ENCODE data around the gene CREB5. TPM values are rescaled to one million over a fixed set of nuclear protein-coding genes. Genes with fewer than 3 reads are reported as not detected.

Gene CREB5
- total RNA-seq, 2 experiments from 2014 or later = 0.19 to 0.22 TPM

- Mint-ChIP-seq H3K27ac (no peak overlapping the region), H3K4me3 (no peak overlapping the region), H3K36me3 (ENCODE audit: low read depth) (no peaks in the 10 kb centered on the region), H3K9me3 (no peaks in the 10 kb centered on the region), H3K27me3 (peaks cover 19% of the 10 kb centered on the region), H3K4me1 (ENCODE audit: low read depth) (no peaks in the 10 kb centered on the region)
- peaks cover 0 to 2% of the 10 kb centered on the region in 2 experiments for H3K27me3 ChIP-seq (ENCODE audit: control insufficient read depth in 1 of 2, insufficient read depth in 2 of 2, low read length in 2 of 2)
- H3K4me1 ChIP-seq (ENCODE audit: insufficient read depth, low read length) = no peaks in the 10 kb centered on the region
- DNase-seq (no peak), ATAC-seq (ENCODE audit: poor library complexity) (no peak)
- TF ChIP-seq, protein P1, sequence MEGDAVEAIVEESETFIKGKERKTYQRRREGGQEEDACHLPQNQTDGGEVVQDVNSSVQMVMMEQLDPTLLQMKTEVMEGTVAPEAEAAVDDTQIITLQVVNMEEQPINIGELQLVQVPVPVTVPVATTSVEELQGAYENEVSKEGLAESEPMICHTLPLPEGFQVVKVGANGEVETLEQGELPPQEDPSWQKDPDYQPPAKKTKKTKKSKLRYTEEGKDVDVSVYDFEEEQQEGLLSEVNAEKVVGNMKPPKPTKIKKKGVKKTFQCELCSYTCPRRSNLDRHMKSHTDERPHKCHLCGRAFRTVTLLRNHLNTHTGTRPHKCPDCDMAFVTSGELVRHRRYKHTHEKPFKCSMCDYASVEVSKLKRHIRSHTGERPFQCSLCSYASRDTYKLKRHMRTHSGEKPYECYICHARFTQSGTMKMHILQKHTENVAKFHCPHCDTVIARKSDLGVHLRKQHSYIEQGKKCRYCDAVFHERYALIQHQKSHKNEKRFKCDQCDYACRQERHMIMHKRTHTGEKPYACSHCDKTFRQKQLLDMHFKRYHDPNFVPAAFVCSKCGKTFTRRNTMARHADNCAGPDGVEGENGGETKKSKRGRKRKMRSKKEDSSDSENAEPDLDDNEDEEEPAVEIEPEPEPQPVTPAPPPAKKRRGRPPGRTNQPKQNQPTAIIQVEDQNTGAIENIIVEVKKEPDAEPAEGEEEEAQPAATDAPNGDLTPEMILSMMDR (IDR thresholded peaks at IDR 0.05) = no peak
- ChIA-PET CTCF (no interaction called here), POLR2A (no interaction called here)
- H3K4me3 ChIP-seq (ENCODE audit: low read length) = no peak overlapping the region
- peaks cover 0 to 4% of the 10 kb centered on the region in 2 experiments for H3K9me3 ChIP-seq (ENCODE audit: control insufficient read depth in 1 of 2, insufficient read depth in 1 of 2, low read length in 2 of 2)
- no peak overlapping the region for H3K27ac ChIP-seq (ENCODE audit: low read depth in 1 of 2, low read length in 2 of 2)
- H3K36me3 ChIP-seq (ENCODE audit: insufficient read depth, low read length) = no peaks in the 10 kb centered on the region
- intact Hi-C loops (cut with DNase I, micrococcal nuclease) = no loop called here
These were observed 461.7 kb downstream of the CREB5 start for GRCh38 chr7:28874001-28874400.

Other genes with a start within 250 kb of the CREB5 start
- 10 to 100 TPM in 1 of 2 experiments, 1 to 10 TPM in 1; 9.9 to 11.1 TPM for gene JAZF1, start 231.7 kb upstream of the CREB5 start, total RNA-seq